Activated naive CD8-positive, alpha-beta T cell treated with anti-CD3 and anti-CD28 coated beads, Interleukin-2, amount 10 ng/mL, durations not matched to agents 7 days and 5 days (primary cell): ENCODE results near the gene ADAMTSL2. TPM values are rescaled to one million over a fixed set of nuclear protein-coding genes. Genes with fewer than 3 reads are reported as not detected.

Experiments used
- ATAC-seq: fragments of 150-1000 bp; cut with Tn5 transposase; one replicate; pipeline ENCODE4 v1.10.0; 2021; ENCODE audit warnings: low read depth, moderate library complexity
- POLR2A ChIA-PET: fragments of 350-600 bp; sonication (Branson Sonifier 250); formaldehyde crosslinking; loops from one replicate; lab custom pipeline; 2021; ENCODE audit warnings: antibody characterized with exemption; lab: Charles Lee
- DNase-seq: peaks from one replicate; pipeline ENCODE4 v3.0.0; 2021
- H3K27ac Mint-ChIP-seq: one replicate; pipeline ENCODE4 v1.8.0; 2022; ENCODE audit warnings: mild to moderate bottlenecking, mixed read lengths
- H3K27me3 Mint-ChIP-seq: one replicate; pipeline ENCODE4 v1.8.0; 2022; ENCODE audit warnings: mild to moderate bottlenecking, moderate library complexity, mixed read lengths
- H3K36me3 Mint-ChIP-seq: one replicate; pipeline ENCODE4 v1.8.0; 2021; ENCODE audit warnings: mild to moderate bottlenecking, mixed read lengths
- H3K4me1 Mint-ChIP-seq: one replicate; pipeline ENCODE4 v1.8.0; 2021; ENCODE audit warnings: mixed read lengths
- H3K4me3 Mint-ChIP-seq: one replicate; pipeline ENCODE4 v1.8.0; 2022; ENCODE audit warnings: mild to moderate bottlenecking, moderate library complexity, mixed read lengths
- H3K9me3 Mint-ChIP-seq: one replicate; pipeline ENCODE4 v1.8.0; 2021; ENCODE audit warnings: mixed read lengths
- total RNA-seq, 2 experiments: library from RNA; stranded (reverse); gene quantifications; one replicate each; pipeline ENCODE4 v1.2.3, GENCODE V29; 2021

ADAMTSL2 gene
- total RNA-seq, 2 experiments from 2014 or later, result 0.17 to 0.20 TPM

- no peak for ATAC-seq
- Mint-ChIP-seq H3K4me3 (no peak overlapping the region), H3K9me3 (peaks cover 3% of the 10 kb centered on the region), H3K4me1 (no peaks in the 10 kb centered on the region), H3K36me3 (no peaks in the 10 kb centered on the region), H3K27me3 (peaks cover 40% of the 10 kb centered on the region), H3K27ac (no peak overlapping the region)
- DNase-seq, result no peak
- POLR2A ChIA-PET, result interaction anchor here (0.6 kb wide), 1 partner anchor 253 kb away, joined by 3 read pairs; no protein-coding TSS in a partner anchor
Observed at GRCh38 chr9:133584559-133585476, 50.3 kb downstream of the ADAMTSL2 start.

DNA sequence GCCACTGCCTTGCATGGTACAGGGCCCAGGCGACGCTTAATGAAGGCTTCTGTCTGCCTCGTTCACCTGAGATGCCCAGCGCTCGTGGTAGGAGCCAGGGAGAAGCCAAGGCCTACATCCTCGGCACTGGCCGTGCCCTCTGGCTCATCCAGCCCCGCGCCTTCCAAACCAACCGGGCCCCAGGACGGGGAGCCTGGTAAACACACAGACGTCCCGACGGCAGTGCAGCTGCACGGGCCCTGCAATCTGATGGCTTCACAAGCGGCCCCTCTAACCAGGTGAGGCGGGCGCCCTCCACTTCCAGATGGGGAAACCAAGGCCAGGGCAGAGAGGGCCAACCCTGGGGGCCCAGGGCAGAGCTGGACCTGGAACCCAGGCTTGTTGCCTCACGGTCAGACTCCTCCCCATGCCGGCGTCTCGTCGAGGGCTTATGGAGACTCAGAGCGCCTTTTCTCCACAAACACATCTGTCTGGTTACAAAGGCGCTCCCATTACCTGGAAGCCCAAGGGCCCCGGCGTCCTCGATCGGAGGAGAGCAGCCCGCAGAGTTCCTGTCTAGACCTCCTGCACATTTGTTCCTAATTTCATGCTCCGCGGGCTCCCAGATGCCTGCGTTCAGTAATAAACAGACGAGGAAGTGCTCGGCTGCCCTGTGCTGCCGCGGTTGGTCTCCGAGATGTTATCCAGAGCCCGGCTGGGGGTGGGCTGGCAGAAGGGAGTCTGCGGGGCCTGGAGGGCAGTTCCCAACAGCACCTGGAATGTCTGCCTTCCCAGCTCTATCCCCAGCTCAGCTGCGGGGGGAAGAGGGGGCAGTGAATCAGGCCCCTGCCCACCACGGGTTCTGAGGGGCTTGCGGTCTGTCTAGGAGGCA, 51.2 kb downstream of the ADAMTSL2 start:
- peaks cover 31% of the 10 kb centered on the region for H3K27me3 Mint-ChIP-seq
- no peak for DNase-seq
- H3K4me3 Mint-ChIP-seq, result no peak overlapping the region
- H3K27ac Mint-ChIP-seq, result no peak overlapping the region
- H3K4me1 Mint-ChIP-seq, result no peaks in the 10 kb centered on the region
- ATAC-seq, result no peak
- no peaks in the 10 kb centered on the region for H3K36me3 Mint-ChIP-seq
- H3K9me3 Mint-ChIP-seq, result peaks cover 3% of the 10 kb centered on the region
- POLR2A ChIA-PET, result no interaction called here

- ATAC-seq (no peak), DNase-seq (no peak)
- Mint-ChIP-seq H3K27me3 (peaks cover 28% of the 10 kb centered on the region), H3K36me3 (no peaks in the 10 kb centered on the region), H3K27ac (no peak overlapping the region), H3K4me1 (no peaks in the 10 kb centered on the region), H3K9me3 (peaks cover 3% of the 10 kb centered on the region), H3K4me3 (no peak overlapping the region)
- POLR2A ChIA-PET, result no interaction called here
Observed at GRCh38 chr9:133587051-133587450, 52.5 kb downstream of the ADAMTSL2 start.

- no peaks in the 10 kb centered on the region for H3K4me1 Mint-ChIP-seq
- H3K4me3 Mint-ChIP-seq, result no peak overlapping the region
- ATAC-seq, result no peak
- POLR2A ChIA-PET, result no interaction called here
- peaks cover 28% of the 10 kb centered on the region for H3K27me3 Mint-ChIP-seq
- H3K36me3 Mint-ChIP-seq, result no peaks in the 10 kb centered on the region
- DNase-seq, result no peak
- peaks cover 3% of the 10 kb centered on the region for H3K9me3 Mint-ChIP-seq
- H3K27ac Mint-ChIP-seq, result no peak overlapping the region
Observed at GRCh38 chr9:133587466-133587865, 53.0 kb downstream of the ADAMTSL2 start.

- ATAC-seq (no peak), DNase-seq (peak; percentile 58)
- Mint-ChIP-seq H3K9me3 (peaks cover 3% of the 10 kb centered on the region), H3K36me3 (no peaks in the 10 kb centered on the region), H3K4me3 (no peak overlapping the region), H3K4me1 (no peaks in the 10 kb centered on the region), H3K27me3 (peaks cover 19% of the 10 kb centered on the region), H3K27ac (no peak overlapping the region)
- POLR2A ChIA-PET, result interaction anchor here (0.7 kb wide), 1 partner anchor 112 kb away, joined by 3 read pairs; no protein-coding TSS in a partner anchor
Observed at GRCh38 chr9:133589454-133590227, 55.1 kb downstream of the ADAMTSL2 start.

- Mint-ChIP-seq H3K36me3 (no peaks in the 10 kb centered on the region), H3K27me3 (peaks cover 12% of the 10 kb centered on the region), H3K4me1 (no peaks in the 10 kb centered on the region), H3K4me3 (no peak overlapping the region), H3K9me3 (peaks cover 3% of the 10 kb centered on the region), H3K27ac (no peak overlapping the region)
- DNase-seq (no peak), ATAC-seq (no peak)
- POLR2A ChIA-PET, result interaction anchor here (0.7 kb wide), 1 partner anchor 111 kb away, joined by 3 read pairs; no protein-coding TSS in a partner anchor
Observed at GRCh38 chr9:133590231-133590855, 55.8 kb downstream of the ADAMTSL2 start.

- Mint-ChIP-seq H3K9me3 (peaks cover 3% of the 10 kb centered on the region), H3K4me3 (no peak overlapping the region), H3K36me3 (no peaks in the 10 kb centered on the region), H3K27ac (no peak overlapping the region), H3K4me1 (no peaks in the 10 kb centered on the region), H3K27me3 (peaks cover 3% of the 10 kb centered on the region)
- ATAC-seq (no peak), DNase-seq (no peak)
- POLR2A ChIA-PET, result no interaction called here
Observed at GRCh38 chr9:133591116-133591910, 56.8 kb downstream of the ADAMTSL2 start.

DNA sequence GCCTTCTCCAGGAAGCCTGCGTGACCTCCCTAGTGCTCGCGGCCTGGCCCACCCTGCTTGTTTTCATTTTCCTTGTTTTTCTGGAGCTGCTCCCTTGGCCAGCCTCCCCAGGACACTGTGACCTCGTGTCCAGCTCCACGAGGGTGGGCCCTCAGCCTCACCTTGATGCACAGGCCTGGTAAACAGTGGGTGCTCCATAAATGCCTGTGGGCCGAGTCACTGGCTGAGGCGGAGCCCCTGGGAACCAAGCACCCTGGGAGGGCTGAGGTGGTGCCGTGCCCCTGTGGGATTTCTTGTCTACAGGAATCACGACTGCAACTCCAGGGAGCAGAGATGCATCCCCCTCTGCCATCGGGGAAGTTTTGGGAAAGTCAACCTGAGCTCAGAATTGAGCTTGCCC, 57.5 kb downstream of the ADAMTSL2 start:
- ATAC-seq (no peak), DNase-seq (no peak)
- Mint-ChIP-seq H3K4me3 (no peak overlapping the region), H3K27ac (no peak overlapping the region), H3K4me1 (no peaks in the 10 kb centered on the region), H3K27me3 (no peaks in the 10 kb centered on the region), H3K36me3 (no peaks in the 10 kb centered on the region), H3K9me3 (peaks cover 4% of the 10 kb centered on the region)
- POLR2A ChIA-PET, result no interaction called here

- H3K27me3 Mint-ChIP-seq, result no peaks in the 10 kb centered on the region
- H3K27ac Mint-ChIP-seq, result no peak overlapping the region
- H3K9me3 Mint-ChIP-seq, result peaks cover 7% of the 10 kb centered on the region
- H3K36me3 Mint-ChIP-seq, result no peaks in the 10 kb centered on the region
- H3K4me3 Mint-ChIP-seq, result no peak overlapping the region
- ATAC-seq (no peak), DNase-seq (no peak)
- POLR2A ChIA-PET, result no interaction called here
- H3K4me1 Mint-ChIP-seq, result no peaks in the 10 kb centered on the region
Observed at GRCh38 chr9:133592731-133593409, 58.4 kb downstream of the ADAMTSL2 start.

GRCh38 chr9:133593587-133594253, 59.2 kb downstream of the ADAMTSL2 start:
- POLR2A ChIA-PET, result no interaction called here

DNA sequence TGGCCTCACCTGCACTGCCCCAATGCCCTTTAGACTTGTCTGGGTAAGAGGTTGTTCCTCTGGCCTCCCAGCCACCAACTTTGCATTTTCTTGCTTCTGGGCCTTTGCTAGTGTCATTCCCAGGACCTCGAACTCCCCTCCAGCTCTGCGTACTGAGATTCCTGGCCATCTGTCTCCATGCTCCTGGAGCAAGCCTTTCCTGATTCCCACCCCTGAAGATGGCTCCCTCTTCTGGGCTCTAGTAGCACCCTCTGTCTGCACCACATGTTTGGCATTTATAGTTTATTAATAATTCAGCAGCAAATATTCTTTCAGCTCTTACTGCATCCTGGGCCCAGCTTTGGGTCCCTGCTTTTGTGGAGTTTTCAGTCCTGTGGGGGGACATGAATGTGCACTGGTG, 59.8 kb downstream of the ADAMTSL2 start:
- ATAC-seq (no peak), DNase-seq (no peak)
- Mint-ChIP-seq H3K4me3 (no peak overlapping the region), H3K27me3 (no peaks in the 10 kb centered on the region), H3K27ac (no peak overlapping the region), H3K4me1 (no peaks in the 10 kb centered on the region), H3K36me3 (no peaks in the 10 kb centered on the region), H3K9me3 (peaks cover 6% of the 10 kb centered on the region)
- POLR2A ChIA-PET, result no interaction called here

More at GRCh38 chr9:133593587-133594253, 59.2 kb downstream of the ADAMTSL2 start:
- Mint-ChIP-seq H3K36me3 (no peaks in the 10 kb centered on the region), H3K27ac (no peak overlapping the region), H3K27me3 (no peaks in the 10 kb centered on the region), H3K4me3 (no peak overlapping the region), H3K4me1 (no peaks in the 10 kb centered on the region), H3K9me3 (peaks cover 6% of the 10 kb centered on the region)
- DNase-seq (no peak), ATAC-seq (no peak)
